HEK293T (cell line): Measurements from ENCODE around the gene ARMC5.

Source experiments
- LEF1 ChIP-seq: fragments of 450-650 bp; IDR thresholded peaks from 2 replicates; pipeline ENCODE4 v1.6.1; 2017; ENCODE audit warnings: mild to moderate bottlenecking, borderline replicate concordance
- SP1 ChIP-seq: fragments of 450-650 bp; IDR thresholded peaks from 2 replicates; pipeline ENCODE4 v1.6.1; 2017
- TARDBP ChIP-seq: fragments of 450-650 bp; IDR thresholded peaks from 2 replicates; pipeline ENCODE4 v1.6.1; 2016
- ZNF384 ChIP-seq: fragments of 450-650 bp; IDR thresholded peaks from 2 replicates; pipeline ENCODE4 v1.6.1; 2016

GRCh38 chr16:31411024-31411844, 48.1 kb upstream of the ARMC5 start:
- no peak for TF ChIP-seq TARDBP
- TF ChIP-seq SP1: no peak
- TF ChIP-seq ZNF384: no peak
- TF ChIP-seq LEF1: no peak
